ENCODE measurements around the gene CDK3.
A peak's percentile ranks its signal among the peaks of the same experiment; 100 is the strongest.
"Not testable (repeated sequence)": the region's sequence is repeated elsewhere in the genome, so short reads cannot be mapped to it uniquely, and the experiment has no call there.

Gene CDK3

GRCh38 chr17:76000755-76001521 lies at the start of gene CDK3:
Gene CDK3 (plus strand): TSS chr17:76000855. CDS start chr17:76001426, 571 bp downstream.
- peak; percentile 3 for ATAC-seq
- Mint-ChIP-seq H3K27me3 (no peaks in the 10 kb centered on the region), H3K9me3 (no peaks in the 10 kb centered on the region), H3K27ac (no peak within 1 kb of the TSS), H3K4me1 (peaks cover 31% of the 10 kb centered on the region), H3K4me3 (no peak within 1 kb of the TSS)
- DNase-seq: no peak

DNA sequence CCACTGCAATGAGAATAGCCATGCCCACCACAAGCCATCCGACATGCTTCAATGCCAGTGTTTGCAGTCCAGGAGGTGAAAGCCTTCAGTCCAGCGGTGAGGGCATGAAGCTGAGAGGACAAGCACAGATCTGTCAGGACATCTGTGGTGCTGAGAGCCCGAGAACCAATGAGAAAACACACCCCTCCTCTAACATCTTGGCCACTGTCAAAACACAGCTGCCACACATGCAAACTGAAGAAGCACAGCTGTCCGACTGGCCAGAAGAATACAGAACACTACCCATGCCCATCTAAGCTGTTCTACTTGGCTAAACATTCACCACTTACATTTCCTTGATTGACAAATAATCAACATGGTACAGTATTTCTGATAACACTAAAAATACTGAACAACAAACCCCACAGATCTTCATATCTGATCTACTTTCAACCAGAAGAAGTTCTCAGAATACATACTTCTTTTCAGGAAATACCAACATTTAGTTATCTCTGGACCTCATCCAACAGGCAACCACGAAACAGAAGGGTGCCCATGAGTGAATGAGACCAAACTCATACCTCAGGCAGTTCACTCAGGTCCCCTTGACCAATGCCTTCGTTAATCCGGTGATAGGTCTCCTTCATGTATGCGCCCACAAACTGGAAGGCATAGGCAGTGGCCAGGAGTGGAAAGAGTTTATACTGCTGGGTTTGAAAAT lies 49.6 kb upstream of the CDK3 start:
- Mint-ChIP-seq H3K27ac (peak overlapping the region in 1 of 2 donors; percentile 59), H3K9me3 (no peaks in the 10 kb centered on the region), H3K27me3 (no peaks in the 10 kb centered on the region), H3K4me3 (no peak overlapping the region), H3K4me1 (no peaks in the 10 kb centered on the region)
- DNase-seq (no peak), ATAC-seq (no peak)

DNA sequence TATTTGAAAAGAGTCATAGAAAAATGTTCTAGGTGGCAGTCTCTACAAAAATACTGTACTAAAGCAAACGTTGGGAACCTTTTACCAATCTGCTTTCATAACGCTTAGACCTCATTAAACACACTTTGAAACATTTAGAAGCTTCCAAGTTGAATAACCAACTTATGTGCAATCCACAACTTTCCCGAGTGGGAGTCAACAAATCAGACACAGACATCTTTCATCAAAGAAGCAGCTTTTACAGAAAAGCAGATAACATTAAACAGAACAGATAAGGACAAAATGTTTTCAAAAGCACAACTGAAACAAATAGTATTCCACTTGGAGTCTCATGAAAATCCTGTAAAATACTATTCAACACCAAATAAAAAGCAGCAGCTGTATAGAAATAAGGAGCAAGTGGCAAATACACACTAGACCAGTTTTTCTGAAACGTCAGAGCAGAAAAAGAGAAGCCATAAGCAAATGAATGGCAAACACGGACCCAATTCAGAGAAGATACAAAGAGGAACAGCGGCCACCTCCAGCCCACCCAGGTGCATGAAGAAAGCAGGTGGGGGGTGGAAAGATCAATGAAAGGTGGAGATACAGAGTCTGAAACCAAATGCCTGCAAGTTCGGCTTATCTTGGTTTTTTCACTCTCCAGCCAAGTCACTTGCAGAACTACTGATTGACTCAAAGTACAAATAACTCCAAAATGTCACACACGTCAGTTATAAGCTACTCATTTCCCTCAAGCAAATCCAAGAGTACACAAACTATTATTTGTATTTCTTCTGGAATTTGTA lies 41.4 kb upstream of the CDK3 start:
- DNase-seq (no peak), ATAC-seq (no peak)
- H3K9me3 Mint-ChIP-seq: no peaks in the 10 kb centered on the region
- H3K27me3 Mint-ChIP-seq: no peaks in the 10 kb centered on the region
- H3K4me1 Mint-ChIP-seq: peaks cover 8% of the 10 kb centered on the region
- H3K27ac Mint-ChIP-seq: no peak overlapping the region
- H3K4me3 Mint-ChIP-seq: no peak overlapping the region

DNA sequence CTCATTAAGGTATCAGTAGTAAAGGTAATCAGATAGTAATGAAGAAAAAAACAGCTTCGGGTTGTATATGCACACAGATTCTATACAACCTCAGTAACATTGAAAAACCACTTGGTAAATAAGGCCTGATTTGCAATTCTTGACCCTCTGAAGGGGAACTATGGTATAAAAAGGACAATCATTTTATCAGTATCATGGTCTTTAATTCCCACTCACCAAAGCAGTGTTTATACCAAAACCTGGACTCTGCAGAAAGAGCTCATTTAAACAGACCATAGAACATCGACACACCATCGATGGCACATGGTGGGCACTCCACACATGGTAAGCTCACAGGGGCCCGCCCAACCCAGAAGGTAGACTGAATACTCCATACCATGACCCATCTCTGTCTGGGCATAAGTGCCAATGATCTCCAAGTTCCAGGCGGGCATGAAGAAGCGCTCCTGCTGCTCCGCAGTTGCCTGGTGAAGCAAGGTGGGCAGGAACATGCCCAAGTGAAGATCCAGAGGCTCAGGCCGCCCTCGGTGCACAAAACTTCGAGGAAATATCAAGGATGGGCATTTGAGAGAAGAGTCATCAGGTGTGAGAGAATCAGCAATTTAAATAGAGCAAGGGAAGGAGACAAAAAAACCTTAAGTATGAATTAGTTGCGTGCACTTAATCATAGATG lies 40.7 kb upstream of the CDK3 start:
- Mint-ChIP-seq H3K9me3 (no peaks in the 10 kb centered on the region), H3K4me3 (no peak overlapping the region)
- DNase-seq: no peak

DNA sequence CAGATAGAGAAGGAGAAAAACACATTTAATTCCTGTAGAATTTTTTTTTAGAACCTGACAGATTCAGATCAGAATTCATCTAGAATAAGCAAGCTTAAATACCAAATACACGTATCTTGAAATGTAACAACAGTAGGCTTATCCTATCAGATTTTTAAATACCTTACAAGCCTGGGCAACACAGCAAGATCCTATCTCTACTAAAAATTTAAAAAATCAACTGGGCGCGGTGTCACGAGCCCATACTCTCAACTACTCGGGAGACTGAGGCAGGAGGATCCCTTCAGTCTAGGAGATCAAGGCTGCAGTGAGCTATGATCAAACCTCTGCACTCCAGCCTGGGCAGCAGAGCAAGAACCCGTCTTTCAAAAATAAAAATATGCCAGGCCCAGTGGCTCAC lies 35.2 kb upstream of the CDK3 start:
- Mint-ChIP-seq H3K27ac (no peak overlapping the region), H3K4me1 (peaks cover 8% of the 10 kb centered on the region), H3K4me3 (no peak overlapping the region), H3K27me3 (no peaks in the 10 kb centered on the region), H3K9me3 (no peaks in the 10 kb centered on the region)
- no peak for ATAC-seq
- no peak for DNase-seq

More for the DNA sequence above, 40.7 kb upstream of the CDK3 start:
- H3K27me3 Mint-ChIP-seq: no peaks in the 10 kb centered on the region
- no peak overlapping the region for H3K27ac Mint-ChIP-seq
- ATAC-seq: no peak
- peaks cover 8% of the 10 kb centered on the region for H3K4me1 Mint-ChIP-seq

GRCh38 chr17:75969044-75969443 lies 31.6 kb upstream of the CDK3 start:
- not testable (repeated sequence) for H3K4me1 Mint-ChIP-seq, DNase-seq, H3K9me3 Mint-ChIP-seq, ATAC-seq, H3K27ac Mint-ChIP-seq, H3K27me3 Mint-ChIP-seq, H3K4me3 Mint-ChIP-seq

- H3K9me3 Mint-ChIP-seq: no peaks in the 10 kb centered on the region
- no peaks in the 10 kb centered on the region for H3K4me1 Mint-ChIP-seq
- ATAC-seq (no peak), DNase-seq (no peak)
- no peak overlapping the region for H3K4me3 Mint-ChIP-seq
- no peaks in the 10 kb centered on the region for H3K27me3 Mint-ChIP-seq
- H3K27ac Mint-ChIP-seq: no peak overlapping the region
Measured at GRCh38 chr17:75970011-75970523, 30.6 kb upstream of the CDK3 start.

DNA sequence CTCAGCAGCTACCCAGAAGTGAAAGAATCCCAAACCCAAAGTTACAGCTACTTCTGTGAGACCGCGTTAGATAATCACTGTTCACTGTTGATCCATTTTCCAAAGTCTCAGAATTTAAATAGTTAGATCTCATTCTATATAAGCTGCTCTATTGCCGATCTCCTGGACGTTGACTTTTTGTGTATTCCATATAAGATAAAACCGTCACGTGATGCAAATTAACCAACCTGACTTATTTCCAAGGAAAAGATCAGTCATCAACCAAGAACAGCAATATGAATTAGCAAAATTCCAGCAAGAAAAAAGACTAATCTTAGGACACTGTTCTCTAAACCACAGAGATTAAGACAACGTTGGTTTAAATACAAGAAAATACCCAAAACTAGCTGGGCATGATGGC lies 30.0 kb upstream of the CDK3 start:
- Mint-ChIP-seq H3K9me3 (no peaks in the 10 kb centered on the region), H3K27ac (peak overlapping the region in 1 of 2 donors; percentile 27), H3K4me3 (no peak overlapping the region), H3K27me3 (no peaks in the 10 kb centered on the region), H3K4me1 (peaks cover 3% of the 10 kb centered on the region)
- no peak for ATAC-seq
- no peak for DNase-seq

GRCh38 chr17:75975187-75975586 lies 25.5 kb upstream of the CDK3 start:
- H3K4me3 Mint-ChIP-seq, H3K27me3 Mint-ChIP-seq, ATAC-seq, H3K27ac Mint-ChIP-seq, H3K9me3 Mint-ChIP-seq, DNase-seq: not testable (repeated sequence)
- peaks cover 36% of the 10 kb centered on the region for H3K4me1 Mint-ChIP-seq

- Mint-ChIP-seq H3K4me3 (peak overlapping the region in 1 of 2 donors; percentile 5), H3K9me3 (no peaks in the 10 kb centered on the region), H3K4me1 (peaks cover 41% of the 10 kb centered on the region), H3K27me3 (no peaks in the 10 kb centered on the region), H3K27ac (no peak overlapping the region)
- DNase-seq (no peak), ATAC-seq (no peak)
Measured at GRCh38 chr17:75975757-75976174, 24.9 kb upstream of the CDK3 start.

DNA sequence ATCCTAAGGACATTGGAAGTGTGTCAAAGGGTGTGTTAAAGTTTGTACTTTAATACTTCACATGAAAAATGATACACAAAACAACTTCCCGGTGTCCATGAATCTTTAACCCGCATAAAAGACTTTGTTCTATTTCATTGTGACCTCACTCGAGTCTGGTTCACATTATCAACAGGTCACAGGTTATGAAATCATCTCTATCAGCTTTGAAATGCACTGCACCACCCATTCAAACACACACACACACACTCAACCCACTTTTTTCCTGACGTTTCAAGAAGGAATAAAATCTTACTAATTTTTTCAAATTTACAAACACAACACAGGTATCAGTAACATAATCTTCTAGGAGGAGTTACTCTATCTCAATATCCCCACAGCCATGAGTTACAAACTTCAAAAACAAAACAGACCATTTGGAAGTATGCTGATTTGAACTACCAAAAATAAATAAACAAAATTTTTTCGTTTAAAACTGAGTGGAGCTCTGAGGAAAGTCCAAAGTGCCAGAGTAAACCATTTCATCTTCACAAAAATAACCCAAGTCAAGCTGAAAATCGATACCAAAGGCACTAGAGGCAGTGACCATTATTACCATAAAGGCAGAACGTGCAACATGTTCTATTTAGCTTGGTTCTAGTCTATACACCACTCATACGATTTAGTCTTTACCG lies 24.3 kb upstream of the CDK3 start:
- peak overlapping the region in 1 of 2 donors; percentile 22 for H3K4me3 Mint-ChIP-seq
- no peaks in the 10 kb centered on the region for H3K9me3 Mint-ChIP-seq
- DNase-seq (no peak), ATAC-seq (no peak)
- H3K27me3 Mint-ChIP-seq: no peaks in the 10 kb centered on the region
- no peak overlapping the region for H3K27ac Mint-ChIP-seq
- peaks cover 46% of the 10 kb centered on the region for H3K4me1 Mint-ChIP-seq

DNA sequence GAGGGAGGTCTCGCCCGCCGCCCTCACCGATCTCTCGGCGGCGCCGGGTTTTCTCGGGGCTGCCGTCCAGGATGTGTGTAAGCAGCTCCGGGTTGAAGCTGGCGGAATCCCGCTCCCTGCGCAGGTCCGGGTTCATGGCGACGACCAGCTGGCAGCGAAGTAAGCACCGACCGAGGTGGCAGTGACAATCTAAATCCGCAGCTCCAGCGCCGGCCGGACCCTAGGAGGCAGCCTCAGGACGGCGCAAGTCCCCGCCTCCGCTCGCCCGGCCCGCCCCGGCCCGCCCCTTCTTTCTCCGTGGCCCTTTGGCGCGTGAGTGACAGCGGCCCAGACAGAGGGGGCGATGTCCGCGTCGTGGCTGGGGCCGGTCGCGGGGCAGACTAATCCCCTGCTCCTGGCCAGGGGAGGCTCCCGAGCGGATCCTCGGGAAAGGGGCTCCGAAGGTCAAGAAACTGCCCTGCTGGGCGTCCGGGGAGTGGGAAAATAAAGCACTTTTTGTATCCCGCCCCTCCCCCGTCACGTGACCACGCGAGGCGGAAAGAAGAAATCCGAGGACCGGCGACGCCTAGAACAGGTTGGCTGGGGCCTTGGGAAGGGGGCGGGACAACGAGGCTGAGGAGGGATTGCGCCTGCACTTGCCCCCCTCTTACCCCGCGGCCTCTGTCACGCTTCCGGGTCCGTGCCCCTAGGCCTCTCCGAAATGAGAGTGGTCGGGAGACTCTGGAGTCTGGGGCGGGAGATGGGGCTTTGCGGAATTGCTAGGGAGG lies 21.5 kb upstream of the CDK3 start, which contains the start of the genes ACOX1 and TEN1:
TSS of gene ACOX1 (minus strand) at position 229 of the 767 bp plus-strand sequence. CDS start at position 136, 93 bp downstream.
TSS of gene TEN1 (plus strand) at position 303 of the 767 bp plus-strand sequence. CDS start 6,953 bp downstream, outside the sequence.
- no peaks in the 10 kb centered on the region for H3K9me3 Mint-ChIP-seq
- H3K4me3 Mint-ChIP-seq: peak within 1 kb of the TSS; percentile 96 to 98
- peak; percentile 93 to 96 for DNase-seq
- peak; percentile 98 for ATAC-seq
- peaks cover 54% of the 10 kb centered on the region for H3K4me1 Mint-ChIP-seq
- no peaks in the 10 kb centered on the region for H3K27me3 Mint-ChIP-seq
- H3K27ac Mint-ChIP-seq: peak within 1 kb of the TSS; percentile 99 to 100

DNA sequence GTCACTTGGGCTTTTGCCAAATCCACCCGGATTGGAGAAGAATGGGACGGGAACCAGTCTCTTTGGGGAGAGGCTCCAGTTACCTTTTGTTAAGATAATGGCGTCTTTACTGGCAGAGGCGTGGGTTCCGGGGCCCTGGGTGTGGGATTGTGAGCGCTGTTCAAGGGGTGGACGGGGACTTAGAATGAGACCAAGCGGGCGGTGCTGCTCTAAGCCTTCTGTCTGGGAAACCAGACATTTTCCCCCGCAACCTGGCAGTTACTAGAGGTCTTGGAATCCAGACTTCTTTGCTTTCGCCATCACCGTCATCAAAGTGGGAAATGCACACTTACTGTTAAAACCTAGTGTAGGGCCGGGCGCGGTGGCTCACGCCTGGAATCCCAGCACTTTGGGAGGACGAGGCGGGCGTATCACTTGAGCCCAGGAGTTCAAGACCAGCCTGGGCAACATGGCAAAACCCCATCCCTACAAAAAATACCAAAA lies 20.9 kb upstream of the CDK3 start:
- ATAC-seq (peak; percentile 36), DNase-seq (no peak)
- no peaks in the 10 kb centered on the region for H3K9me3 Mint-ChIP-seq
- H3K4me1 Mint-ChIP-seq: peaks cover 54% of the 10 kb centered on the region
- H3K27ac Mint-ChIP-seq: peak overlapping the region; percentile 99 to 100
- H3K27me3 Mint-ChIP-seq: no peaks in the 10 kb centered on the region
- H3K4me3 Mint-ChIP-seq: peak overlapping the region; percentile 96 to 98
